CD4-positive, alpha-beta T cell treated with Interleukin-2 at 100 ng/mL for 4 hours (primary cell): Measurements from ENCODE around the gene JUND.

Experiments
- DNase-seq: peaks from one replicate; pipeline ENCODE4 v3.0.0-alpha.2; 2020; ENCODE audit warnings: low spot score

JUND gene

GRCh38 chr19:18290302-18291018, 9.0 kb upstream of the JUND start:
- peak; percentile 94 for DNase-seq

GRCh38 chr19:18289471-18290301, 8.3 kb upstream of the JUND start:
- DNase-seq: no peak

DNA sequence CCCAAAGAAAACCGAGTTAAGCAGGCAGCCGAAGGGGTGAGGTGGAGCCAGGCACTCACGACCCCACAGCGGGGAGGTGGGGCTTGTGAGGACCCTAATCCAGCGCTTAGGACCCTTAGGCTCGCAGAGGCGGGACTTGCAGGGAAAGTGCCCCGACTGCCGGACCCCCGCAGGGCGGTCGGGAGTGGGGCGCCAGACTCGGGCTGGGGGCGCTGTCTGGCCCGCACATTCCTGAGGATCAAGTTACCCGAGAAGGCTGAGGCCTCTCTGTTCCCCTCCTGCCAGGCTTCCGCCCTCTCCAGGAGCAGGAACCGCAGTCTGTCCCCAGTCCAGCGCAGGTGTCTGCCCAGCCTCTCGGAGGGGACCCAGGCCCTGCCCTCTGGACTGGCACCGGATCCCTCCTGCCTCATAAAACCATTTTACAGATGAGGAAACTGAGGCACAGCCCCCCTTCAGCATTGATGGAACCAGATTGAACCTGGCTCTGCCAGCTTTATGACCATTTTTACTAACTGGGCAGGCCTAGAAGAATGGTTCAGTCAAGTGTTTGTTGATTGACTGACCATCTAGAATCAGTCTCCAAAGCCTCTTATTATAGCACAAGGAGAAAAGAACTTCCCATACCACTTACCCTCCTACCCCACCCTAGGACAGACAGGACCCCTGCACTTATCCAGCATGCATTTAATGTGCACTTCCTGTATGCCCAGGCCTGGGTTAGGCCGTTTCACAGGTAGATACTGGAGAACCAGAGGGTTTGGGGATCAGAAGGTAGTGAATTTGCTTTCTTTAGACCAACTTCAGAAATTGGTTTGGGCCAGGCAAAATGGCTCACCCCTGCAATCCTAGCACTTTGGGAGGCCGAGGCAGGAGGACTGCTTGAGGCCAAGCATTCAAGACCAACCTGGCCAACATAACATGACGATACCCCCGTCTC, 6.7 kb upstream of the JUND start:
- no peak for DNase-seq

DNA sequence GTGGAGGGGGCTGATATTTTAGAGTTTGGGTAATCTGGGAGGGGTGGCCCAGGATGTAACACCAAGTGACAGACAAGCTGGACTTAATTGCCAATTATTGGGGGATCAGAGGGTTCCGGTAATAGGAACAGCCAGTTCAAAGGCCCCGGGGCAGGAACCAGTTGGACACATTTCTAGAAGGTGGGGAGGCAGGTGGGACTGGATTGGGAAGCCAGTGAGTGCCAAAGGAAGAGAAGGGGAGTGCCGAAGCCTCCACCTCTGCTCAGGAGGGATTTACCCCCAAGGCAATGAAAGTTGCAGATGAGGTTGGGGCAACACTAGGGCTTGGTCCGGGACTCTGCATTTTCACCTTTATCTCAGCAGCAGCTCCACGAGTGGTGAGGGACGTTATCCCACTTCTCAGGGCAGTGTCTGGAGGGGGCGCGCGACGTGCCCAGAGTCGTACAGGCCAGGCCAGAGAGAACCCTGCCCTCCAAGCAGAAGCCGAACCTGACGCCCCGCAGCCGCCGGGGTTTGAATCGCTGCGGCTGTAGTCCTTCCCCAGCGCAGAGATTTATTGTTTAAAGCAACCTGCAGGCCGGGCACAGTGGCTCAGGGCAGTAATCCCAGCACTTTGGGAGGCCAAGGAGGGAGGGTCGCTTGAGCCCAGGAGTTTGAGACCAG, 5.7 kb upstream of the JUND start:
- no peak for DNase-seq

- no peak for DNase-seq
Observed at GRCh38 chr19:18284712-18285360, 3.4 kb upstream of the JUND start.

DNA sequence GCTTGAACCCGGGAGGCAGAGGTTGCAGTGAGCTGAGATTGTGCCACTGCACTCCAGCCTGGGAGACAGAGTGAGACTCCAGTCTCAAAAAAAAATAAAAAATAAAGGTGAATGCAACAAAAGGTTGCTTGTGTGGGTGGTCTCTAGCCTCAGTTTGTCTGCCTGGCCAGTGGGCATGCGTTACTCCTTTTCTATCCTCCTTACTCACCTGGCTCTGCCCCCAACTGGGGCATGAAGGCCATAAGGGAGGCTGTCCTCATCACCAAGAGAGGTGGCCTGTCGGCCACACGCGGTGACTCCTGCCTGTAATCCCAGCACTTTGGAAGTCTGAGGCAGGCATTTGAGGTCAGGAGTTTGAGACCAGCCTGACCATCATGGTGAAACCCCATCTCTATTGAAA, 1.9 kb upstream of the JUND start:
- DNase-seq: no peak

DNA sequence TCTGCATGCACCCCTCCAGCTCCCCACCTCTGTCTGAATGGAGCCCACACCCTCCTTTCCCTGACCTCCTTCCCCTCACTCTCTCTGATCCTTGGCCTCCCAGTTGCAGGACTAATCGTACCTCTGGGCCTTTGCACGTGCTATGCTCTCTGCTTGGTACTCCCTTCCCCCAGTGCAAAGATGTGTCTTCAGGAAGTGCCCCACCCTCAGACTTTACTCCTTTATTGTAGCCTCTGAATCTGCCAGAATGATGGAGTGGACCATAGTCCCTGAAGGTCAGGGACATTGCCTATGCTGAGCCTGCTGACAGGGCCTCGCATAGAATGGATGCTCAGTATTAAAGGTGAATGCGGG, 1.3 kb upstream of the JUND start:
- DNase-seq: no peak

DNA sequence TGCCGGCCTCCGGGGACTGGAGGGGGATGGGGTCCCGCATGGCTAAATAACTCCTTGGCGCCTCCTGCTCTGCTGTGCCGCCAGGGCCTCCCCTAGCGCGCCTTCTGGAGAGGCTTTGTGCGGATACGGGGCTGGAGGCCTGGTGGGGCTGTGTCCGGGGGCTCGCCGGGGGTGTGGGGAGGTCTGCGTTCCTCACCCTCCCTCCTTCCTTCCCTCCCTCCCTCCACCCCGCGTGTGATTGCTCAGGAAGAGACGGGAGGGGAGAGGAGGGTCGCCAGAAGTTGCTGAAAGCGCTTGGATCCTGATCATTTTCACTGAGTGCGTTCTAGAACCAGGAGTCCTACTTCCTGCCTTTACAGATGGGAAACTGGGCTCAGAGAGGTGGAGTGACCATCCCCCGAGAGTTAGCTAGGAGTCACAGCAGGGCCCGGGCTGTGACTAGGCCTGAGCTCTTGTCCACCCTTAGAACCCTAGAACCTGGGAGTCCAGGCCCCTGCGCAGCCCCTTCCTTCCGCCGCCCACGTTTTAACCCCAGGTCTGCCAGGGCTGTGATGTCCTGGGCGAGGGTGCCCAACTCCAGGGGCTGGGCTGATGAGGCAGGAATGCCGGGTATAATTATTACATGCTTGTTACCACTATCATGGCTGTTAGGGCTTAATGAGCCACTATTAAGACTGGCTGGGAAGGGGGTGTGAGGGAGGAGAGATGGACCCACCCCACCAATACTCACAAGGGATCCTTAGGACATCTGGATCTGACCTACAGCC, 782 bp upstream of the JUND start:
- no peak for DNase-seq

DNA sequence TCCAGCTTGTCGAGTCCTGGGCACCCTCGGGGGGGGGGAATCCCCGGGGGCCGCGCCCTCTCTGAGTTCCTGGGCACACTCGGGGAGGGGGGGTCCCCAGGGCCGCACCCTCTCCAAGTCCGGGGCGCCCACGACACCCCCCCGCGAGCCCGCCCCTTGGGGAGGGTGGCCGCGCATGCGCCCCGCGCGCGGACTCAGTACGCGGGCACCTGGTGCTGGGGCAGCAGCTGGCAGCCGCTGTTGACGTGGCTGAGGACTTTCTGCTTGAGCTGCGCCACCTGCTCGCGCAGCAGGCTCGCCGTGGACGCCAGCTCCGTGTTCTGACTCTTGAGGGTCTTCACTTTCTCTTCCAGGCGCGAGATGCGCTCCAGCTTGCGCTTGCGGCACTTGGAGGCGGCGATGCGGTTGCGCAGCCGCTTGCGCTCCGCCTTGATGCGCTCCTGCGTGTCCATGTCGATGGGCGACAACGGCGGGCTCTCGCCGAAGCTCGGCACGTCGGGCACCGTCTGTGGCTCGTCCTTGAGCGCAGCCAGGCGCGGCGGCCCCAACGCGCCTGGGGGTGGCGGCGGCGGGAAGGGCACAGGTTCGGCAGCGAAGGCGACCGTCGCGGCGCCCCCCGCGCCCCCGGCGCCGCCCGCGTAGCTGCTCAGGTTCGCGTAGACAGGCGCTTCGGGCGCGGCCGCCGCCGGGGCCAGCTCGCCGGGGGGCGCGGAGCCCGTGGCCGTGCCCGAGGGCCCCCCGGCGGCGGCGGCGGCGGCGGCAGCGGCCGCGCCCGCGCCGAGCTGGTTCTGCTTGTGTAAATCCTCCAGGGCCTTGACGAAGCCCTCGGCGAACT, 958 bp downstream of the JUND start:
- peak; percentile 85 for DNase-seq

DNA sequence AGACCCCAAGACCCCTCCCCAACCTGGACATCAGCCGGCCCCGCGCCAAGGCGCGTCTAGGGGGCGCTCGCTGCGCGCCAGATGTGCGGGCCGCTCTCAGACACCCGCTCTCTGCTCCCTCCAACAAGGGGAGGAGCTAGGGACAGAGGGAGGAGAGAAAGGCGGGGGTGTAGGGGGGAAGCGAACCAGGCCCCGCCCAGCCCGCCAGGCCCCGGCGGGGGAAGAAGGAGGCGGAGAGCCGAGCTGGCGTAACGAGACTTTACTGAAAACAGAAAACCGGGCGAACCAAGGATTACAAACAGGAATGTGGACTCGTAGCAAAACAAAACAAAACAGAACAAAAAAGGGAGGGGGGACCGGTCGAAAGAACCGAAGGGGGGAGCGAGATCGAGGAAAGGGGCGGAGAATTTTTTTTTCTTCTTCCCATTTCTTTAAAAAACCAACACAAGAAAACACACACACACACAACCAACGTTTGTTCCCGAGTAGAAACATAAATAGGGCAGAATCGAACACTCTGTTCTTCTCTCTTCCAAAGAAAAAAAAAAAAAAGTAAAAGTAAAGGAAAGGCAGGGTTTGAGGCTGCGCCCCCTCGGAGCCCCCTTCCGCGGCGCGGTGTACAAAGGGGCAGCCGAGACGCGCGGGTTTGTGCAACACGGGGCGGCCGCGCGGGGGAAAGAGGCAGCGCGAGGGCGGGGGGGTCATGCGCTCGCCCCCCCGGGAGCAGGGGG, 1.7 kb downstream of the JUND start:
- DNase-seq: peak; percentile 95

DNA sequence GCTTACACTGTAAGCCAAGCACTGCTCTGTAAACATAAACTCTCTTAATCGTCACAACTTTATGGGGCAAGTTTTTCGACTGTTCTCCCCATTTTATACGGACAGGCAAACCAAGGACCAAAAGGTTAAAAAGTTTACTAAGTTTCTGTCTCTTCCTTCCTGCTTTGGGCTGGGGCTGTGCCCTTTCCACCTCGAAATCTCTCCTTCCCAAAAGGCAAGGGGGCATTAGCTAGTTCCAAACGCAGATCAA, 2.2 kb downstream of the JUND start:
- DNase-seq: no peak

DNA sequence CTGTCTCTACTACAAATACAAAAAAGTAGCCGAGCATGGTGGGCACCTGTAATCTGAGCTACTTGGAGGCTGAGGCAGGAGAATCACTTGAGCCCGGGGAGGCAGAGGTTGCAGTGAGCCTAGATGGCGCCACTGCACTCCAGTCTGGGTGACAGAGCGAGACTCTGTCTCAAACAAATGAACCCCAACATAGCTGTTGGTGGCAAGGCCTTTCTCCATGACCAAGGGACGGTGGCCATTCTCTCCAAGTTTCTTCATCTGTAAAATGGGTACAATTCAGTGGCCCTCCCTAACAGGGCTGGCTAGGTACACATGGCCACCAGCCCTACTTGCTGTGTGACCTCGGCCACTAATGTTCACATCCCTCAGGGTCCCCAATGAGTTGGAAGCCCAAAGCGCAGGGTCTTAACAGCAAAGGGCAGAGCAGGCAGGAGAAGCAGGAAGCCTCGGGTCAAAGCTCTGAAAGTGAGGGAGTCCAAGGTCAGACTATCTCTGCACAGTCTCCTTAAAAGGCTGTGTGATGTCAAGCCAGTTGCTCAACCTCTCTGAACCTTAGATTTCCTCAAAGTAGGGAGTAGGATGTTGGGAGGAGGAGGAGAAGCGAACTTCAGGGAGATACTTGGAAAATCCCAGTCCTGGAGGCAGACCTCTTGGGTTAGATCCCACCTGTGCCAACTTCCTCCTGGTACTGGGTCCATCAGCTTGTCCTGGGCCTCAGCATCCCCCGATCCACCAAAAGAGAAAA, 2.7 kb downstream of the JUND start:
- peak; percentile 58 for DNase-seq

DNA sequence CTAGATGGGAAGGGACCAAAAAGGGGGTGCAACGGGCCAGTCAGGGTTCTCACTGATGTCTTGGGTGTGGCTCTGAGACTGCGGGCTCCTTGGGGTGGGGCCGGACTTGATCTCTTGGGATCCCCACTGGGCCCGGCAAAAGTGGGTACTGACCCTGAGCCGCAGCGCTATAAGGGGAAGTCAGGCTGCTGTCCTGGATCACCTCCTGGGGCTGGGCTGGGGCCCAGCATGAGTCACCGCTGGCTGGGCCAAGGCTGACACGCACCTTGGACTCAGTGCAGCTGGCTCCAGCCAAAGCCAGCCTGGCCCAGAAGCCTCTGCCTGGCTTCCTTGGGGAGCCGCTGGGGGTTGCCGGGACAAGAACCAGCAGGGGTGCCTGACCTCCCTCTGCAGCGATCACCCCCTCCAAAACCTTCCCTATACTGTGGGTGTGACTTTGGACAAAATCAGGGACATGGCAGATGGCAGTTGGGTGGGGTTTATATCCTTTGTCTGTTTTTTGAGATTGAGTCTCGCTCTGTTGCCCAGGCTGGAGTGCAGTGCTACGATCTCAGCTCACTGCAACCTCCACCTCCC, 6.6 kb downstream of the JUND start:
- DNase-seq: no peak

DNA sequence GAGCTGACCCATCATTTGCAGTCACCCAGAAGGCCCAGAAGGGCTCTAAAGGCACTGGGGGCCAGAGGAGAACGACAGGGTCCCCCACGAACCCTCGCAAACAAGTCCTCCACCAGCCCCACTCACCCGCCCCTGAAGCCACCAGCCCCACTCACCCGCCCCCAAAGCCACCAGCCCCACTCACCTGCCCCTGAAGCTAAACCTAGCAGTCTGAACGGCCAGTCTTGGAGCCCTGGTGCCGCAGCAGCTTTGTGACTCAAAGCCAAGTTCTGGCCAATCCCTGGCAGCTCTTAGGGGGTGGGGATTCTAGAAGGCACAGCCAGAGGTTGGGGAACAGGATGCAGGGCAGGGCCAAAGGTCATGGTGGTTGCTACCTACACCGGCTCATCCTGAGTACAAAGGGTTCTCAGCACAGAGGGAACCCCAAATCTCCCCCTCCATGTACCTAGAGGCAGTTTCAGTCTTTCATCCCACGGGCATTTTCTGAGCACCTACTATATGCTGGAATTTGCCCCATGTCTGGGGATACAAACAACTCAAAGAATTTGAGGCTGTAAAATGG, 7.1 kb downstream of the JUND start, which contains the start of gene IQCN:
Gene IQCN (minus strand): TSS at position 234 of the 562 bp plus-strand sequence. CDS start 4,974 bp downstream, outside the sequence.
- no peak for DNase-seq

- no peak for DNase-seq
Observed at GRCh38 chr19:18273561-18274218, 7.7 kb downstream of the JUND start.

DNA sequence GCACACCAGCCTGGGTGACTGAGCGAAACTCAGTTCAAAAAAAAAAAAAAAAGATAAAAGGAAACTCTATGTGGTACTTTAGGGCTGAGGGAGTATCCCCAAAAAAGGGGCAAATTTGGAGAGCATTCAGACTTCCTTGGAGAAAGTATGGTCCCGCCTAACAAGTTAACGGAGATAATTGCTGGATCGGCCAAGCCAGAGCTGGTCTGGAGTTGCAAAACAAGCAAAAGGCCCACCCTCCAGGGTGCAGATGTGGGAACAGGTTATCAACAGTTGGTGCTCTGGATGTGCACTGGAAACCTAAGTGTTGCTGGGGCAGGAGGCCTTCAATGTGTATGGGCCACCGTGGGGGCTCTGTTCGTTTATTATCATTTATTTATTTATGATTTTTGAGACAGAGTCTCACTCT, 10.0 kb downstream of the JUND start:
- no peak for DNase-seq

- no peak for DNase-seq
Observed at GRCh38 chr19:18270326-18270725, 11.1 kb downstream of the JUND start.
